ENCODE data around the gene OTUB1.

Gene OTUB1

GRCh38 chr11:64007160-64007628 lies 21.0 kb downstream of the OTUB1 start:
- Histone ChIP-seq H3K4me3 (ENCODE audit: low read length) (no peak overlapping the region), H3K27me3 (replicated peaks; ENCODE audit: insufficient read depth, low read length) (peaks cover 30% of the 10 kb centered on the region), H3K4me2 (ENCODE audit: low read depth, low read length) (no peak overlapping the region), H3K36me3 (replicated peaks; ENCODE audit: insufficient read depth, low read length) (no peaks in the 10 kb centered on the region), H3K27ac (ENCODE audit: low read length) (no peak overlapping the region), H3K4me1 (ENCODE audit: low read length) (no peaks in the 10 kb centered on the region), H3K9me2 (replicated peaks; ENCODE audit: insufficient read depth, low read length) (no peaks in the 10 kb centered on the region), H4K20me1 (ENCODE audit: insufficient read depth, low read length) (no peaks in the 10 kb centered on the region), H3F3A (ENCODE audit: insufficient read depth, low read length) (no peaks in the 10 kb centered on the region), H3K79me2 (ENCODE audit: low read length) (no peaks in the 10 kb centered on the region), H3K9ac (ENCODE audit: low read length) (no peak overlapping the region), H3K9me3 (replicated peaks; ENCODE audit: insufficient read depth, low read length) (no peaks in the 10 kb centered on the region), H2AFZ (ENCODE audit: low read length) (no peak overlapping the region)
- DNase-seq: no peak
- TF ChIP-seq EZH2phosphoT487 (IDR thresholded peaks at IDR 0.05; ENCODE audit: low read length) (no peak), CTCF (IDR thresholded peaks at IDR 0.05; ENCODE audit: low read length) (no peak), EZH2 (optimal IDR thresholded peaks at IDR 0.05; ENCODE audit: low read depth, low read length) (no peak)

GRCh38 chr11:64007629-64008282 lies 21.5 kb downstream of the OTUB1 start:
- Histone ChIP-seq H2AFZ (ENCODE audit: low read length) (no peak overlapping the region), H3K4me3 (ENCODE audit: low read length) (no peak overlapping the region)
- DNase-seq: no peak

GRCh38 chr11:64008283-64008913 lies 22.2 kb downstream of the OTUB1 start:
- Histone ChIP-seq H3K9me2 (replicated peaks; ENCODE audit: insufficient read depth, low read length) (no peaks in the 10 kb centered on the region), H2AFZ (ENCODE audit: low read length) (no peak overlapping the region), H3K4me2 (ENCODE audit: low read depth, low read length) (no peak overlapping the region), H3K9ac (ENCODE audit: low read length) (no peak overlapping the region), H3K27ac (ENCODE audit: low read length) (no peak overlapping the region), H3K27me3 (replicated peaks; ENCODE audit: insufficient read depth, low read length) (peaks cover 30% of the 10 kb centered on the region), H3K4me3 (ENCODE audit: low read length) (no peak overlapping the region), H3K36me3 (replicated peaks; ENCODE audit: insufficient read depth, low read length) (no peaks in the 10 kb centered on the region), H3K79me2 (ENCODE audit: low read length) (no peaks in the 10 kb centered on the region), H3K4me1 (ENCODE audit: low read length) (no peaks in the 10 kb centered on the region), H4K20me1 (ENCODE audit: insufficient read depth, low read length) (no peaks in the 10 kb centered on the region), H3K9me3 (replicated peaks; ENCODE audit: insufficient read depth, low read length) (no peaks in the 10 kb centered on the region), H3F3A (ENCODE audit: insufficient read depth, low read length) (no peaks in the 10 kb centered on the region)
- no peak for TF ChIP-seq CTCF (IDR thresholded peaks at IDR 0.05; ENCODE audit: low read length)
- TF ChIP-seq EZH2phosphoT487 (IDR thresholded peaks at IDR 0.05; ENCODE audit: low read length): no peak
- TF ChIP-seq EZH2 (optimal IDR thresholded peaks at IDR 0.05; ENCODE audit: low read depth, low read length): no peak
- no peak for DNase-seq

More at GRCh38 chr11:64007629-64008282, 21.5 kb downstream of the OTUB1 start:
- TF ChIP-seq CTCF (IDR thresholded peaks at IDR 0.05; ENCODE audit: low read length) (no peak), EZH2phosphoT487 (IDR thresholded peaks at IDR 0.05; ENCODE audit: low read length) (no peak), EZH2 (optimal IDR thresholded peaks at IDR 0.05; ENCODE audit: low read depth, low read length) (no peak)
- H3F3A ChIP-seq (ENCODE audit: insufficient read depth, low read length): no peaks in the 10 kb centered on the region
- no peak overlapping the region for H3K9ac ChIP-seq (ENCODE audit: low read length)
- no peaks in the 10 kb centered on the region for H3K36me3 ChIP-seq (replicated peaks; ENCODE audit: insufficient read depth, low read length)
- no peaks in the 10 kb centered on the region for H3K9me2 ChIP-seq (replicated peaks; ENCODE audit: insufficient read depth, low read length)
- H4K20me1 ChIP-seq (ENCODE audit: insufficient read depth, low read length): no peaks in the 10 kb centered on the region
- no peaks in the 10 kb centered on the region for H3K4me1 ChIP-seq (ENCODE audit: low read length)
- H3K4me2 ChIP-seq (ENCODE audit: low read depth, low read length): no peak overlapping the region
- H3K27me3 ChIP-seq (replicated peaks; ENCODE audit: insufficient read depth, low read length): peaks cover 30% of the 10 kb centered on the region
- H3K79me2 ChIP-seq (ENCODE audit: low read length): no peaks in the 10 kb centered on the region
- no peak overlapping the region for H3K27ac ChIP-seq (ENCODE audit: low read length)
- no peaks in the 10 kb centered on the region for H3K9me3 ChIP-seq (replicated peaks; ENCODE audit: insufficient read depth, low read length)
